Erythroblast (primary cell): Measurements from ENCODE around the gene PCDHA1.

ENCODE experiments used
- GATA1 ChIP-seq: IDR thresholded peaks from 2 replicates; pipeline ENCODE4 v1.6.1; 2011; ENCODE audit warnings: low read depth, mild to moderate bottlenecking, control low read depth, low read length, moderate library complexity
- POLR2A ChIP-seq: IDR thresholded peaks from 2 replicates; pipeline ENCODE4 v1.6.1; 2011; ENCODE audit warnings: mild to moderate bottlenecking, low read length

- TF ChIP-seq POLR2A (no peak), GATA1 (no peak)
Observed at GRCh38 chr5:140992828-140993227, 206.9 kb downstream of the PCDHA1 start.
